HepG2 (cell line): ENCODE measurements around the gene NBPF4.

Source experiments
- CTCF ChIP-seq: sonication (generic); formaldehyde crosslinking; IDR thresholded peaks from 2 replicates; pipeline ENCODE4 v1.5.0; 2020; ENCODE audit warnings: mild to moderate bottlenecking, missing genetic modification reagents, moderate library complexity
- DPF2 ChIP-seq: sonication (generic); formaldehyde crosslinking; IDR thresholded peaks from 2 replicates; pipeline ENCODE4 v1.4.0; 2020; ENCODE audit warnings: mild to moderate bottlenecking, low read depth, missing genetic modification reagents, borderline replicate concordance
- JUND ChIP-seq: sonication (generic); formaldehyde crosslinking; IDR thresholded peaks from 2 replicates; pipeline ENCODE4 v1.8.0; 2022; ENCODE audit warnings: mild to moderate bottlenecking, missing genetic modification reagents
- KAT2B ChIP-seq: fragments of 150-350 bp; IDR thresholded peaks from 2 replicates; pipeline ENCODE4 v1.6.1; 2014; ENCODE audit warnings: low read depth, low read length, borderline replicate concordance
- MYPOP ChIP-seq: sonication (generic); formaldehyde crosslinking; IDR thresholded peaks from 2 replicates; pipeline ENCODE4 v1.8.1; 2023; ENCODE audit warnings: mild to moderate bottlenecking, moderate library complexity, missing genetic modification reagents
- ZNF550 ChIP-seq: sonication (generic); formaldehyde crosslinking; IDR thresholded peaks from 2 replicates; pipeline ENCODE4 v1.4.0; 2020; ENCODE audit warnings: mild to moderate bottlenecking, missing genetic modification reagents, borderline replicate concordance
- ZNF761 ChIP-seq: sonication (generic); formaldehyde crosslinking; conservative IDR thresholded peaks from 2 replicates; pipeline ENCODE4 v1.4.0; 2020; ENCODE audit warnings: mild to moderate bottlenecking, missing genetic modification reagents
- ZSCAN21 ChIP-seq: sonication (generic); formaldehyde crosslinking; IDR thresholded peaks from 2 replicates; pipeline ENCODE4 v1.8.0; 2022; ENCODE audit warnings: mild to moderate bottlenecking, missing genetic modification reagents, moderate library complexity, borderline replicate concordance

- TF ChIP-seq KAT2B (no peak), CTCF (CRISPR knock-in tag) (no peak), DPF2 (CRISPR knock-in tag) (no peak), ZNF550 (CRISPR knock-in tag) (no peak), ZNF761 (CRISPR knock-in tag) (no peak), MYPOP (CRISPR knock-in tag) (no peak), JUND (CRISPR knock-in tag) (no peak), ZSCAN21 (CRISPR knock-in tag) (no peak)
These were observed 34.3 kb downstream of the NBPF4 start for GRCh38 chr1:108209456-108210108.
